D341Med (cell line): ENCODE measurements around the gene CYP46A1.

ENCODE experiments used
- DNase-seq: peaks from one replicate; pipeline ENCODE4 v3.0.0; 2012; ENCODE audit warnings: low spot score

Gene CYP46A1

GRCh38 chr14:99744199-99744872 is 60.2 kb downstream of the CYP46A1 start:
- DNase-seq = no peak

- DNase-seq = no peak
Observed at GRCh38 chr14:99744873-99745224, 60.8 kb downstream of the CYP46A1 start.

DNA sequence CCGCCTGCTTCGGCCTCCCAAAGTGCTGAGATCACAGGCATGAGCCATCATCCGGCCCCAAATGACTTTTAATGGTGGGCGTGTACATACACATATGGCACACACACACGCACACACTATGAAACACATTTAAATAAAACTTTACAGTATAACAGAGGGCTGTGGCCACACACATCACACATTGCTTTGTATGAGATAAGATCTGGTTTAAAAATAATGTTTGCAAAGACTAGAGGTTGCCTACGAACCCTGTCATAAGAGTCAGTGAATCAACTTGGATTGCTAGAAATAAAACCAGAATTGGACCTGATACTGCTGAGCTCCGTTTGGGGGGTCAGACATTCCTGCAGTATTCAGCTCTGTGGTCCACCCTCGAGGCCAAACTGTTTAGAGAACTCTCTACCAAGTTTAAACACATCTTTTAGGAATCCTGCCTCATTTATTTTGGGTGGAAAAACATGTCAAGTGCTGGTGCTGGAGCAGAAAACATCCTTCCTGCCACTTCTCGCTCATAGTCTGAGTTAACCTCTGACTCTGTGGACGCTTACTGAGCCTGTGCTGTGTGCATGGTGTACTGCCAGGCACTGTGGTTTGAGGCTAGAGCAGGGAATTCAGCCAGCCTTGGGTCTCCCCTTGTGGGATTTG is 61.3 kb downstream of the CYP46A1 start:
- DNase-seq = no peak

DNA sequence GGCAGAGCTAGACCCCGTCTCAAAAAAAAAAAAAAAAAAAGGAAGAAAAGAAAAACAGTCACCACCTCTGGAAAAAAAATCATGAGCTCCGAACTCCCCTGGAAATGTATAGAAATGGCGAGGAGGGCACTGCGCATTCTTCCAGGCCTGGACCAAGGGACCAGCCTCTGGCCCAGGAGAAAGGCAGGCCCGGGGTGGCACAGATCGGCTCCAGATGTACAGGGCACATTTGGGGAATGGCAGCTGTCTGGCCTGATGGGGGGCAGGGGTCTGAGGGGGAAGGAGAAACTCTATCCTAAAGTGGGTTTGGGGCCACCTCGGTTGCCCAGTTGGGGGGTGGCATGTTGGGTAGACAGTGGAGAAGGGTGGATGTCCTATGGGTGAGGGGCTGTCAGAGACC is 63.1 kb downstream of the CYP46A1 start:
- no peak for DNase-seq

GRCh38 chr14:99747582-99748330 is 63.7 kb downstream of the CYP46A1 start:
- no peak for DNase-seq

DNA sequence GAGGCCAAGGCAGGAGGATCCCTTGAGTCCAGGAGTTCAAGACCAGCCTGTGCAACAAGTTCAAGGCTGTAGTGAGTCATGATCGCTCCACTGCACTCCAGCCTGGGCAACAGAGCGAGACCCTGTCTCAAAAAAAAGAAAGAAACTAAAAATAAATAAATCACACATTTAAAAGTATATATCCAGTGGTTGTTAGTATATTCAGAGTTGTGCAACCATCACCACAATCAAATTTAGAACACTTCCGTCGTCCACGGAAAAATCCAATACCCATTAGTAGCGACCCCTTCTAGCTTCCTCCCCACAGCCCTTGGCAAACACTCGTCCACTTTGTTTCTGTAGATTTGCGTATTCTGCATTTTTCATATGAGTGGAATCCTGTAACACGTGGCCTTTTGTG is 64.4 kb downstream of the CYP46A1 start:
- no peak for DNase-seq

DNA sequence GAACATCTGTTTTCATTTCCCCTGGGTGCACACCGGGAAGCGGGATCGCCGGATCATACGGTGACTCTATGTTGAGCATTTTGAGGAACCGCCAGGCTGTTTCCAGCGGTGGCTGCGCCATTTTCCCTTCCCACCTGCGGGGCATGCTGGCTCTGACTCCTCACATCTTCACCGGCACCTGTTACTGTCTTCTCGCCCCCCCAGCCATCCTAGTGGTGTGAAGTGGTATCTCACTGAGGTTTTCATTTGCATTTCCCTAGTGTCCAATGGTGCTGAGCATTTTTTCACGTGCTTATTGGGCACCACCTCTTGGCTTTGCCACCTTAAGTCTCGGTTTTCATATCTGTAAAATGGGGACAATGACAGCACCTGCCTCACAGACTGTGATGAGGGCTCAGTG is 65.0 kb downstream of the CYP46A1 start:
- DNase-seq = no peak

DNA sequence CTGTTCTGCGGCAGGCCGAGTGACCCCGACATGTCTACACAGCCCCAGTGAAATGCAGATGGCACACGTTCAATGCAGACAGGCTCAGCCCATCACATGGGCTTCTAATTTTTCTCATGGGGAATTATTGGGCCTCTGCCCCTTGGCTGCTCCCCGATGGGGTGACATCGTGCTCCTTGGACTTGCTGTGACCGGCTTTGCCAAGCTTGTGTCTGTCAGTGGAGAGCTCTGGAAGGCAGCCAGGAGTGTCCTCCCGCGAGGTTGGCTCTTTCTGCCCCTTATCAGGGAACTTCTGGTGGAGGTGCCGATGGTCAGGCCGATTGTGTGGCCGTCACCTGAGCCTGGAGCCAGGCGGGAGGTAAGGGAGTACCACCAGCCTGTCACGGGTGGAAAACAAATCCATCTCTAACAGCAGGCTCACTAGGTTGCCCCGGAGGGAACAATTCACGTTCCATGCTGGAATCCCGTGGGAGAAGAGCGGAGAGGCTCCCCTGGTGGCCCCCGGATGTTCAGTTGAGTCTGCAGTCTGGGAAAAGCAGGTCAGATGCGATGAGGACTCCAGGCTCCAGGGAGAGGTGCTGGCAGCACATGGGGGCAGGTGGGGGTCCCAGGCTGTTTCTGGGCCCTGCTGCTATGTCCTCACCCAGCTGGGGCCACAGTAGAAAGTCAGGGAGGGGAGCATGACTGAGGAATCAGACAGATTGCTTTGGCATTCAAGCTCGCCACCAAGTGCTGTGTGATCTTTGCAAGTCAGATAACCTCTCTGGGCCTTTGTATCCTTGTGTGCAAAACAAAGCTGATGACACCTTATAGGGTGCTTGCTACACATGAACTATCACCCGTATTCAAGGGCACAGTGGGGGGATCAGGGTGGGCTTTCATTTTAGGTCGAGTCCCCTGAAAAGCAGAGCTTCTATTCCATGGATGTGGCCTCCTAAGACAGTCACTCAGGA is 65.9 kb downstream of the CYP46A1 start:
- DNase-seq = no peak

- DNase-seq = no peak
Observed at GRCh38 chr14:99750746-99751450, 66.8 kb downstream of the CYP46A1 start.

GRCh38 chr14:99751539-99752485 is 67.7 kb downstream of the CYP46A1 start:
- no peak for DNase-seq

DNA sequence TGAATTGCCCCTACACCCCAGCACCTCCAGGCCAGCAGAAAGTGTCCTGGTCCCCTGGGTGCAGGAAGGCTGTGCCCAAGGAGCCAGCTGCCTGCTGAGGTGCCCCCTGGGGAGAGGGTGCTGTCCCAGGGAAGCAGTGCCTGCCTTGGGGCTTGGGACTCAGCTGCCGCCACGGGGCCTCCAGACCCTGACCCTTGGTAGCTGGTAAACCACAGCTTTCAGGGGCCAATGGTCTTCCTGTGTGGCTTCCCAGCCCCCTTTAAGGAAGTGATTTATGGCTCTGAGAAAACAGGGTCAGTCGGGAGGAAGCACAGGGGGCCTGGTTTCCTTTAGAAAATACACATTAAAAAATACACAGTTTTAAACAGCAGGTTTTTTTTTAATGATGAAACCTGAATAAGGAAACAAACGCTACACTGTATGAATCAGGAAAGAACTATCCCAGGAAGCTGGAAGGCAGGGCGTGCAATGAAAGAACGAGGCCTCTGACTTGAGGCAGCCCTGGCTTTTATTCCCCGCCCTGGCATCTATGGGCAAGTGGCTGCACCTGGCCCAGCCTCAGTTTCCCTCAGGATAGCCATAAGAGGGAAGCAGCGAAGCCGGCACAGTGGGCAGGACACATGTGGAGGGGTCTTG is 68.5 kb downstream of the CYP46A1 start:
- no peak for DNase-seq

DNA sequence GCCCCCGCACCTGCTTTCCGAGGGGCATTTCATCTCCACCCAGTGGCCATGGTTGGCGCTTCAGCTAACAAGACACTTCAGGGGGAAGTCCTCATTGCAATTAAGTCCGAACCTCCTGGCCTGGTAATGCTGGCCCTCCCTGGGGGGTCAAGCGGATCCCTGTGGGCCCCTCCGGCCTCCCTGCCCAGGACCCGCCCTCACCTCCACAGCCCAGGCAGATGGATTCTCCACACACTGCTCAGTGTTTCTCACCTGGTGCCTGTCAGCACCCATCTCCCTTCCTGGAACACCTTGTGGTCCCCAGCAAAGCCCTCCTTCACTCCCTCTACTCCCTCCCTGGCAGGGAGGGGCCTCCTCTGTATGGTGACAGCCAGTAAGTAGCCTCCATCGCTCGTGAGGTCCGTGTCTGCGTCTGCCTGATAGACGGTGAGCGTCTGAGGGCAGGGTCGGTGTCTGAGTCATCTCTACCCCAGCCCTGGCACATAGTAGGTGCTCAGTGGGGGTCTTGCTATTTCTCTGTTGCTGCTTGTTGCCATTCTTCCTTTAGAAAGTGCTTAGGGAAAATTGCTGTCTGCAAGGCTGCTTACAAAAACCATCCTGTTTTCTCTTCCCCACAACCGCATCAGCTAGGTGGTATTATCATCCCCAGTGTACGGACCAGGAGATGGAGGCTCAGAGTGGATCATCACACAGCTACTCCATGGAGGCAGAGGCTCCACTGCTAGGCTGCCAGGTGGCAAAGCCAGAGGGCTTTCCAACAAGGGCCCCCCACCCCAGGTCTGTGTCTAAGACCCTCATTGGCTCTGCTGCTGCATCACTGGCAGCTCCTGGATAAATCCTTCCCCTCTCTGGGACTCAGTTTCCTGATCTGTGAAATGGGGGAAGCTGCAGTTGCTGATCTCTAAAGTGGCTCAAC is 69.4 kb downstream of the CYP46A1 start:
- DNase-seq = no peak

DNA sequence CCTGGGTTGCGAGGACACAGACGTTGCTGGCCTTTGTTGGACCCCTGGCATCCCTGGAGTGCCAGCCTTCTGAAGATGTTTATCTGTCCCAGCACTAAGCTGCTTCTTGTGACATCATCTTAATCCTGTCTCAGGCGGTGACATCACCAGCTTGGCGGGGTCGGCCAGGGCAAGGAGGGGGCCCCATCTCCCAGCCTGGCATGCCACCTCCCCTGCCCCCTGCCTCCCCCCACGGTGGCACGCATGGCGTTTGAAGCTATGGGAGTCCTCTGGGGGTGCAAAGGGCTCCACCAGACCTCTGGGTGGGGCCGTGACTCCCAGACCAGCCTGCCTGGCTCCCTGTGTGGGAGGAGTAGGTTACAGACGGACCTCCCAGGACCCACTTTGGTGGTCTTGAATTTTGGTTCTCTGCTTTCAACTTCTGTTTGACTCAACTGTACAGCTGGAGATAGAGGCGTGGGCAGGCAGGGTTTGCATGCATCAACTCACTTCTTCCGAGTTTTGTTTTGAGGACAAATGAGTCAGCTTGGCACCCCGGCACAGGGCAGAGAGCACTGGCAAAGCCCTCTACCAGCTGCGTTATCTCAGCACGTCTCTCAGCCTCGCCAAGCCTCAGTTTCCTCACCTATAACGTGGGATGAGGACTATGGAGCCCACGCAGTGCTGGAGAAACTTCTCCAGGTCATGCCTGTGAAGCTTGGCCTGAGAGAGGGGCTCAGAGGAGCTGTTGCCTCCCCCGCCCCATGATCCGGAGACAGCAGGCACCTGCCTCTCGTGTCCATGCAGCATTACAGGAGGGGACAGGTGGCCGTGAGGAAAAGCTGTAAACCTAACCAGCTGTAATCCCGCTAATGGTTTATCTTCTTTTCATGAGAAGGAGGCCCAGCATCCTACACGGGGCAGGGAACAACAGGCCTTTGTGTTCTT is 70.3 kb downstream of the CYP46A1 start:
- peak; percentile 66 for DNase-seq

DNA sequence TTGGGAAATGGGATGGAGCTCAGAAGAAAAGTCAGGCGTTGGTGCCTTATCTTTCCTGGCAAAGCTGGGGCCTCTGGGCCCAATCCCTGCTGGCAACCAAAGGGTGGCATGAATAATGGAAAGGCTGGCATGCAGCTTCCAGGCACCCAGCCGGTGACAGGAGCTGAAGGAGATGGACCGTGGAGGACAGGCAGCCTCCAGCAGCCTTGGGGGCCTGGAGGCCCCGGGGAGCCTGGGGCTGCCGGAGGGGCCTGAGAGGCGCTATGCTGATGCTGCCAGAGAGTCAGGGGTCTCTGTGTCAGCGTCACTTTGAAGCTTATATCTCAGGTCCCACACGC is 70.9 kb downstream of the CYP46A1 start:
- DNase-seq = no peak

- DNase-seq = no peak
Observed at GRCh38 chr14:99755629-99756603, 71.8 kb downstream of the CYP46A1 start.

GRCh38 chr14:99756796-99757195 is 72.7 kb downstream of the CYP46A1 start:
- DNase-seq = no peak
